ENCODE data around the gene IGFN1. TPM values are rescaled to one million over a fixed set of nuclear protein-coding genes. Genes with fewer than 3 reads are reported as not detected.

IGFN1 gene
- total RNA-seq, 5 donors from 2014 or later (not counting 1 experiment from before 2014, with no cell fraction given): not detected

- Mint-ChIP-seq H3K9me3 (no peaks in the 10 kb centered on the region), H3K36me3 (no peaks in the 10 kb centered on the region), H3K27ac (no peak overlapping the region), H3K4me1 (no peaks in the 10 kb centered on the region), H3K27me3 (peaks cover 10 to 13% of the 10 kb centered on the region in 2 donors), H3K4me3 (no peak overlapping the region)
- ATAC-seq (replicated peaks in 1 of 4) (no peak), DNase-seq (no peak)
- Histone ChIP-seq H3K27me3 (replicated peaks in 1 of 2; ENCODE audit: control insufficient read depth in 2 of 2, extremely low read depth in 1 of 2, insufficient read depth in 2 of 2, low read length in 1 of 2) (peaks cover 0 to 20% of the 10 kb centered on the region in 2 experiments), H3K36me3 (ENCODE audit: control insufficient read depth in 2 of 2, extremely low read depth in 1 of 2, insufficient read depth in 1 of 2, low read length in 1 of 2) (no peaks in the 10 kb centered on the region), H3K27ac (ENCODE audit: low read length) (no peak overlapping the region), H3K4me3 (ENCODE audit: control insufficient read depth in 1 of 2, extremely low read depth in 1 of 2, low read length in 1 of 2) (no peak overlapping the region), H3K9me3 (no peaks in the 10 kb centered on the region), H3K4me1 (ENCODE audit: control insufficient read depth in 1 of 2, extremely low read depth in 1 of 2, insufficient read depth in 2 of 2, low read length in 2 of 2) (no peaks in the 10 kb centered on the region)
- POLR2A ChIA-PET: no interaction called here
- CTCF ChIA-PET: no interaction called here
- 78% methylated on average over 14 of the region's 20 CpGs for WGBS (ENCODE audit: insufficient coverage)
These were observed 25.9 kb downstream of the IGFN1 start for GRCh38 chr1:201216395-201217085.

- CTCF ChIA-PET: no interaction called here
- H3K4me1 Mint-ChIP-seq: no peaks in the 10 kb centered on the region
- H3K4me3 Mint-ChIP-seq: no peak overlapping the region
- POLR2A ChIA-PET: no interaction called here
- no peak overlapping the region for H3K27ac Mint-ChIP-seq
- no peaks in the 10 kb centered on the region for H3K4me1 ChIP-seq (ENCODE audit: control insufficient read depth in 1 of 2, extremely low read depth in 1 of 2, insufficient read depth in 2 of 2, low read length in 2 of 2)
- no peaks in the 10 kb centered on the region for H3K9me3 Mint-ChIP-seq
- ATAC-seq (replicated peaks in 1 of 4) (no peak), DNase-seq (no peak)
- peaks cover 0 to 15% of the 10 kb centered on the region in 2 experiments for H3K27me3 ChIP-seq (replicated peaks in 1 of 2; ENCODE audit: control insufficient read depth in 2 of 2, extremely low read depth in 1 of 2, insufficient read depth in 2 of 2, low read length in 1 of 2)
- peaks cover 4 to 8% of the 10 kb centered on the region in 2 donors for H3K27me3 Mint-ChIP-seq
- H3K36me3 Mint-ChIP-seq: no peaks in the 10 kb centered on the region
- no peak overlapping the region for H3K4me3 ChIP-seq (ENCODE audit: control insufficient read depth in 1 of 2, extremely low read depth in 1 of 2, low read length in 1 of 2)
- no peaks in the 10 kb centered on the region for H3K36me3 ChIP-seq (ENCODE audit: control insufficient read depth in 2 of 2, extremely low read depth in 1 of 2, insufficient read depth in 1 of 2, low read length in 1 of 2)
- H3K9me3 ChIP-seq: no peaks in the 10 kb centered on the region
- no peak overlapping the region for H3K27ac ChIP-seq (ENCODE audit: low read length)
- WGBS (ENCODE audit: insufficient coverage): 92% methylated on average over 14 of the region's 14 CpGs
These were observed 26.5 kb downstream of the IGFN1 start for GRCh38 chr1:201217146-201217545.

- Mint-ChIP-seq H3K9me3 (no peaks in the 10 kb centered on the region), H3K27ac (no peak overlapping the region), H3K4me1 (no peaks in the 10 kb centered on the region), H3K4me3 (no peak overlapping the region), H3K36me3 (no peaks in the 10 kb centered on the region), H3K27me3 (peaks cover 0 to 4% of the 10 kb centered on the region in 2 donors)
- ChIA-PET POLR2A (no interaction called here), CTCF (no interaction called here)
- Histone ChIP-seq H3K27me3 (replicated peaks in 1 of 2; ENCODE audit: control insufficient read depth in 2 of 2, extremely low read depth in 1 of 2, insufficient read depth in 2 of 2, low read length in 1 of 2) (peaks cover 0 to 16% of the 10 kb centered on the region in 2 experiments), H3K4me1 (ENCODE audit: control insufficient read depth in 1 of 2, extremely low read depth in 1 of 2, insufficient read depth in 2 of 2, low read length in 2 of 2) (no peaks in the 10 kb centered on the region), H3K36me3 (ENCODE audit: control insufficient read depth in 2 of 2, extremely low read depth in 1 of 2, insufficient read depth in 1 of 2, low read length in 1 of 2) (no peaks in the 10 kb centered on the region), H3K4me3 (ENCODE audit: control insufficient read depth in 1 of 2, extremely low read depth in 1 of 2, low read length in 1 of 2) (no peak overlapping the region), H3K27ac (ENCODE audit: low read length) (no peak overlapping the region), H3K9me3 (no peaks in the 10 kb centered on the region)
- 78% methylated on average over 3 of the region's 3 CpGs for WGBS (ENCODE audit: insufficient coverage)
- no peak for DNase-seq
- ATAC-seq (replicated peaks in 1 of 4): no peak
These were observed 27.2 kb downstream of the IGFN1 start for GRCh38 chr1:201217851-201218250.

GRCh38 chr1:201218409-201218808, 27.8 kb downstream of the IGFN1 start:
- no peaks in the 10 kb centered on the region for H3K9me3 ChIP-seq
- no peaks in the 10 kb centered on the region for H3K27me3 Mint-ChIP-seq
- H3K4me1 Mint-ChIP-seq: no peaks in the 10 kb centered on the region
- no peak overlapping the region for H3K4me3 Mint-ChIP-seq
- no peak overlapping the region for H3K4me3 ChIP-seq (ENCODE audit: control insufficient read depth in 1 of 2, extremely low read depth in 1 of 2, low read length in 1 of 2)
- no peaks in the 10 kb centered on the region for H3K9me3 Mint-ChIP-seq
- H3K36me3 ChIP-seq (ENCODE audit: control insufficient read depth in 2 of 2, extremely low read depth in 1 of 2, insufficient read depth in 1 of 2, low read length in 1 of 2): no peaks in the 10 kb centered on the region
- no peak for ATAC-seq (replicated peaks in 1 of 4)
- H3K27me3 ChIP-seq (replicated peaks in 1 of 2; ENCODE audit: control insufficient read depth in 2 of 2, extremely low read depth in 1 of 2, insufficient read depth in 2 of 2, low read length in 1 of 2): peaks cover 0 to 15% of the 10 kb centered on the region in 2 experiments
- H3K27ac ChIP-seq (ENCODE audit: low read length): no peak overlapping the region
- 85% methylated on average over 8 of the region's 10 CpGs for WGBS (ENCODE audit: insufficient coverage)
- H3K27ac Mint-ChIP-seq: no peak overlapping the region
- no peaks in the 10 kb centered on the region for H3K4me1 ChIP-seq (ENCODE audit: control insufficient read depth in 1 of 2, extremely low read depth in 1 of 2, insufficient read depth in 2 of 2, low read length in 2 of 2)
- ChIA-PET CTCF (interaction anchor here (0.6 to 0.7 kb wide), 2 partner anchors 11 to 279 kb away, joined by 3 to 5 read pairs; no protein-coding TSS in a partner anchor), POLR2A (no interaction called here)
- no peaks in the 10 kb centered on the region for H3K36me3 Mint-ChIP-seq
- DNase-seq: no peak

GRCh38 chr1:201219481-201220387, 29.1 kb downstream of the IGFN1 start:
- no peaks in the 10 kb centered on the region for H3K36me3 Mint-ChIP-seq
- ATAC-seq (replicated peaks in 1 of 4): no peak

GRCh38 chr1:201220388-201220715, 29.7 kb downstream of the IGFN1 start:
- Mint-ChIP-seq H3K27me3 (no peaks in the 10 kb centered on the region), H3K36me3 (no peaks in the 10 kb centered on the region), H3K4me1 (no peaks in the 10 kb centered on the region), H3K9me3 (no peaks in the 10 kb centered on the region), H3K4me3 (no peak overlapping the region), H3K27ac (no peak overlapping the region)
- Histone ChIP-seq H3K36me3 (ENCODE audit: control insufficient read depth in 2 of 2, extremely low read depth in 1 of 2, insufficient read depth in 1 of 2, low read length in 1 of 2) (no peaks in the 10 kb centered on the region), H3K4me3 (ENCODE audit: control insufficient read depth in 1 of 2, extremely low read depth in 1 of 2, low read length in 1 of 2) (no peak overlapping the region), H3K27ac (ENCODE audit: low read length) (no peak overlapping the region), H3K9me3 (no peaks in the 10 kb centered on the region), H3K27me3 (replicated peaks in 1 of 2; ENCODE audit: control insufficient read depth in 2 of 2, extremely low read depth in 1 of 2, insufficient read depth in 2 of 2, low read length in 1 of 2) (peaks cover 0 to 16% of the 10 kb centered on the region in 2 experiments), H3K4me1 (ENCODE audit: control insufficient read depth in 1 of 2, extremely low read depth in 1 of 2, insufficient read depth in 2 of 2, low read length in 2 of 2) (no peaks in the 10 kb centered on the region)
- ATAC-seq (replicated peaks in 1 of 4) (no peak), DNase-seq (peak in 1 of 35 experiments; percentile 1)
- ChIA-PET CTCF (no interaction called here), POLR2A (no interaction called here)
- WGBS (ENCODE audit: insufficient coverage): no CpG with 5 or more reads among the region's 1 CpG

More at GRCh38 chr1:201219481-201220387, 29.1 kb downstream of the IGFN1 start:
- Histone ChIP-seq H3K4me1 (ENCODE audit: control insufficient read depth in 1 of 2, extremely low read depth in 1 of 2, insufficient read depth in 2 of 2, low read length in 2 of 2) (no peaks in the 10 kb centered on the region), H3K27me3 (replicated peaks in 1 of 2; ENCODE audit: control insufficient read depth in 2 of 2, extremely low read depth in 1 of 2, insufficient read depth in 2 of 2, low read length in 1 of 2) (peaks cover 0 to 13% of the 10 kb centered on the region in 2 experiments), H3K27ac (ENCODE audit: low read length) (no peak overlapping the region), H3K4me3 (ENCODE audit: control insufficient read depth in 1 of 2, extremely low read depth in 1 of 2, low read length in 1 of 2) (no peak overlapping the region), H3K9me3 (no peaks in the 10 kb centered on the region), H3K36me3 (ENCODE audit: control insufficient read depth in 2 of 2, extremely low read depth in 1 of 2, insufficient read depth in 1 of 2, low read length in 1 of 2) (no peaks in the 10 kb centered on the region)
- CTCF ChIA-PET: no interaction called here
- no peaks in the 10 kb centered on the region for H3K9me3 Mint-ChIP-seq
- POLR2A ChIA-PET: no interaction called here
- no peak for DNase-seq
- no peaks in the 10 kb centered on the region for H3K27me3 Mint-ChIP-seq
- H3K4me3 Mint-ChIP-seq: no peak overlapping the region
- 97% methylated on average over 5 of the region's 7 CpGs for WGBS (ENCODE audit: insufficient coverage)
- H3K27ac Mint-ChIP-seq: no peak overlapping the region
- H3K4me1 Mint-ChIP-seq: no peaks in the 10 kb centered on the region

Measured in T-cell (primary cell).